ENCODE measurements around the gene PERCC1.
A peak's percentile ranks its signal among the peaks of the same experiment; 100 is the strongest.
"Not testable (repeated sequence)": the region's sequence is repeated elsewhere in the genome, so short reads cannot be mapped to it uniquely, and the experiment has no call there.

Gene PERCC1

GRCh38 chr16:1466054-1466453, 35.2 kb downstream of the PERCC1 start:
- DNase-seq (ENCODE audit: low read depth in 2 of 3, low spot score in 2 of 3), result no peak

- no peak for DNase-seq (ENCODE audit: low read depth in 2 of 3, low spot score in 2 of 3)
Observed at GRCh38 chr16:1466968-1467521, 36.2 kb downstream of the PERCC1 start.

- no peak for DNase-seq (ENCODE audit: low read depth in 2 of 3, low spot score in 2 of 3)
Observed at GRCh38 chr16:1468426-1468810, 37.5 kb downstream of the PERCC1 start.

- not testable (repeated sequence) for DNase-seq (ENCODE audit: low read depth in 2 of 3, low spot score in 2 of 3)
Observed at GRCh38 chr16:1469141-1469540, 38.3 kb downstream of the PERCC1 start.

- no peak for DNase-seq (ENCODE audit: low read depth in 2 of 3, low spot score in 2 of 3)
Observed at GRCh38 chr16:1469693-1470201, 38.9 kb downstream of the PERCC1 start.

- DNase-seq (ENCODE audit: low read depth in 2 of 3, low spot score in 2 of 3), result no peak
Observed at GRCh38 chr16:1470481-1471251, 39.8 kb downstream of the PERCC1 start.

GRCh38 chr16:1471569-1472194, 40.8 kb downstream of the PERCC1 start:
- DNase-seq (ENCODE audit: low read depth in 2 of 3, low spot score in 2 of 3), result no peak

- no peak for DNase-seq (ENCODE audit: low read depth in 2 of 3, low spot score in 2 of 3)
Observed at GRCh38 chr16:1472974-1473373, 42.1 kb downstream of the PERCC1 start.

- DNase-seq (ENCODE audit: low read depth in 2 of 3, low spot score in 2 of 3), result no peak
Observed at GRCh38 chr16:1474082-1474795, 43.4 kb downstream of the PERCC1 start.

GRCh38 chr16:1474796-1475551, 44.1 kb downstream of the PERCC1 start, which contains the start of gene CLCN7:
CLCN7 (minus strand) TSS chr16:1475028; CDS start chr16:1474974, 54 bp downstream.
- DNase-seq (ENCODE audit: low read depth in 2 of 3, low spot score in 2 of 3), result peak; percentile 60 to 79 (median 78)

- DNase-seq (ENCODE audit: low read depth in 2 of 3, low spot score in 2 of 3), result no peak
Observed at GRCh38 chr16:1475552-1476114, 44.8 kb downstream of the PERCC1 start.

- no peak for DNase-seq (ENCODE audit: low read depth in 2 of 3, low spot score in 2 of 3)
Observed at GRCh38 chr16:1477033-1477432, 46.2 kb downstream of the PERCC1 start.

GRCh38 chr16:1478937-1479336, 48.1 kb downstream of the PERCC1 start:
- DNase-seq (ENCODE audit: low read depth in 2 of 3, low spot score in 2 of 3), result not testable (repeated sequence)

- no peak for DNase-seq (ENCODE audit: low read depth in 2 of 3, low spot score in 2 of 3)
Observed at GRCh38 chr16:1481906-1482835, 51.3 kb downstream of the PERCC1 start.
